PFSK-1 (cell line): Measurements from ENCODE around the gene PRIMA1. TPM values are rescaled to one million over a fixed set of nuclear protein-coding genes. Genes with fewer than 3 reads are reported as not detected.

Experiments used
- FOXP2 ChIP-seq: optimal IDR thresholded peaks from 2 replicates; pipeline ENCODE3; 2011; ENCODE audit warnings: borderline replicate concordance, control low read depth, inconsistent platforms; ENCODE audit not compliant: insufficient read depth; ENCODE audit errors: extremely low read length, extremely low read depth
- POLR2AphosphoS5 ChIP-seq: IDR thresholded peaks from 2 replicates; pipeline ENCODE4 v1.6.1; 2012; ENCODE audit warnings: low read depth, mild to moderate bottlenecking, control low read depth, low read length, moderate library complexity
- REST ChIP-seq, 2 experiments: IDR thresholded peaks; 2 replicates each; pipeline versions ENCODE4 v1.6.1 to v1.8.0; 2011 to 2012; ENCODE audit warnings: low read depth in 2 of 2, low read length in 2 of 2, control low read depth in 1 of 2, inconsistent platforms in 1 of 2, mild to moderate bottlenecking in 1 of 2, moderate library complexity in 1 of 2; ENCODE audit not compliant: insufficient read depth in 1 of 2
- SIN3A ChIP-seq: IDR thresholded peaks from 2 replicates; pipeline ENCODE4 v1.6.1; 2012; ENCODE audit warnings: mild to moderate bottlenecking, low read length, moderate library complexity, borderline replicate concordance; ENCODE audit not compliant: insufficient read depth
- TAF1 ChIP-seq: IDR thresholded peaks from 2 replicates; pipeline ENCODE4 v1.6.1; 2012; ENCODE audit warnings: low read length, control low read depth, borderline replicate concordance; ENCODE audit not compliant: insufficient read depth
- polyA plus RNA-seq: library from polyadenylated mRNA; unstranded; fragments of >200 nt; gene quantifications from one replicate; pipeline ENCODE4 v1.2.1, GENCODE V29; 2012; ENCODE audit warnings: low read depth, missing spikeins; ENCODE audit not compliant: insufficient read length

The PRIMA1 gene
- not detected for polyA plus RNA-seq

GRCh38 chr14:93788293-93788542, at the start of gene PRIMA1:
PRIMA1 (minus strand) TSS chr14:93788485; CDS start chr14:93787718, 767 bp downstream.
- TF ChIP-seq FOXP2, result no peak
- no peak for TF ChIP-seq TAF1
- no peak for TF ChIP-seq SIN3A
- no peak for TF ChIP-seq POLR2AphosphoS5
- no peak for TF ChIP-seq REST (IDR thresholded peaks at IDR 0.05; ENCODE audit: insufficient read depth in 1 of 2, low read depth in 2 of 2, low read length in 2 of 2)

GRCh38 chr14:93834699-93835371, 46.5 kb upstream of the PRIMA1 start:
- no peak for TF ChIP-seq FOXP2

GRCh38 chr14:93832665-93833064, 44.4 kb upstream of the PRIMA1 start:
- TF ChIP-seq POLR2AphosphoS5 (no peak), SIN3A (no peak), TAF1 (no peak), FOXP2 (no peak), REST (IDR thresholded peaks at IDR 0.05; ENCODE audit: insufficient read depth in 1 of 2, low read depth in 2 of 2, low read length in 2 of 2) (no peak)

GRCh38 chr14:93832081-93832480, 43.8 kb upstream of the PRIMA1 start:
- TF ChIP-seq TAF1 (no peak), SIN3A (no peak), FOXP2 (no peak), REST (IDR thresholded peaks at IDR 0.05; ENCODE audit: insufficient read depth in 1 of 2, low read depth in 2 of 2, low read length in 2 of 2) (no peak), POLR2AphosphoS5 (no peak)

GRCh38 chr14:93830753-93831461, 42.6 kb upstream of the PRIMA1 start:
- TF ChIP-seq FOXP2, result no peak

GRCh38 chr14:93829839-93830481, 41.7 kb upstream of the PRIMA1 start:
- TF ChIP-seq POLR2AphosphoS5 (no peak), FOXP2 (no peak), TAF1 (no peak), REST (IDR thresholded peaks at IDR 0.05; ENCODE audit: insufficient read depth in 1 of 2, low read depth in 2 of 2, low read length in 2 of 2) (no peak), SIN3A (no peak)
